Measurements from ENCODE around the gene GPX2. TPM values are rescaled to one million over a fixed set of nuclear protein-coding genes. Genes with fewer than 3 reads are reported as not detected.

GPX2 gene
- total and polyA plus RNA-seq, 10 of the 15 experiments (the other 5 are each of a cell fraction or from before 2014, with no cell fraction given): not detected

- in situ Hi-C loops (cut with MboI) (no loop called here), intact Hi-C loops (cut with micrococcal nuclease; ENCODE audit: unreplicated experiment) (no loop called here)
- POLR2A ChIA-PET: no interaction called here
- H3K36me3 ChIP-seq (ENCODE audit: control insufficient read depth in 2 of 2, insufficient read depth in 2 of 2, low read length in 1 of 2): no peaks in the 10 kb centered on the region
- DNase-seq (ENCODE audit: low read depth, low spot score) (no peak), FAIRE-seq (no peak), ATAC-seq (no peak)
- no peak overlapping the region for H3K4me3 ChIP-seq
- H3K9me3 ChIP-seq (replicated peaks; ENCODE audit: control insufficient read depth, insufficient read depth, low read length): no peaks in the 10 kb centered on the region
- no peaks in the 10 kb centered on the region for H3K4me1 ChIP-seq (ENCODE audit: control insufficient read depth, insufficient read depth, low read length)
- H2AFZ ChIP-seq (ENCODE audit: control insufficient read depth, low read depth, low read length): no peak overlapping the region
- BruUV-seq (replicated peaks): no TSS peak
- H3K9ac ChIP-seq (ENCODE audit: control insufficient read depth, insufficient read depth, low read length): no peak overlapping the region
- no peaks in the 10 kb centered on the region for H3K79me2 ChIP-seq (ENCODE audit: control insufficient read depth, insufficient read depth, low read length)
- no peaks in the 10 kb centered on the region; a peak in 1 of 4 replicates for H3K27me3 ChIP-seq (replicated peaks in 1 of 2; ENCODE audit: control insufficient read depth in 2 of 2, insufficient read depth in 2 of 2, low read length in 1 of 2)
- SMC1A ChIA-PET (ENCODE audit: uncharacterized antibody, unreplicated experiment): no interaction called here
- RAD21 ChIA-PET (ENCODE audit: unreplicated experiment): interaction anchor here (0.7 kb wide), 1 partner anchor 14 kb away, joined by 3 read pairs; no protein-coding TSS in a partner anchor
- H3K27ac ChIP-seq (ENCODE audit: control insufficient read depth, insufficient read depth): no peak overlapping the region
- H3K4me2 ChIP-seq (ENCODE audit: control insufficient read depth, insufficient read depth): no peak overlapping the region
- H4K20me1 ChIP-seq (ENCODE audit: control insufficient read depth, insufficient read depth): no peaks in the 10 kb centered on the region
- 53% methylated on average over 6 of the region's 6 CpGs for WGBS (ENCODE audit: insufficient coverage, insufficient replicate concordance, low lambda C conversion rate, missing lambda C conversion rate)
- TF ChIP-seq ZNF274 (IDR thresholded peaks at IDR 0.05; ENCODE audit: insufficient read depth, insufficient read length): no peak
- TF ChIP-seq GABPA (IDR thresholded peaks at IDR 0.05; ENCODE audit: low read depth): no peak
- CTCF ChIA-PET: interaction anchor here (0.8 to 1.6 kb wide), 2 partner anchors 14 to 78 kb away, joined by 3 to 6 read pairs; no protein-coding TSS in a partner anchor
Measured at GRCh38 chr14:64906022-64906421, 36.5 kb downstream of the GPX2 start.

GRCh38 chr14:64899958-64900357 lies 42.6 kb downstream of the GPX2 start:
- H2AFZ ChIP-seq (ENCODE audit: control insufficient read depth, low read depth, low read length): no peak overlapping the region
- SMC1A ChIA-PET (ENCODE audit: uncharacterized antibody, unreplicated experiment): interaction anchor here (1.2 to 1.9 kb wide), 4 partner anchors 8 to 228 kb away, joined by 3 to 6 read pairs (median 4); no protein-coding TSS in a partner anchor
- no peak for DNase-seq (ENCODE audit: low read depth, low spot score)
- no peaks in the 10 kb centered on the region for H3K79me2 ChIP-seq (ENCODE audit: control insufficient read depth, insufficient read depth, low read length)
- H3K4me3 ChIP-seq: no peak overlapping the region
- no peak for ATAC-seq
- H3K27ac ChIP-seq (ENCODE audit: control insufficient read depth, insufficient read depth): no peak overlapping the region
- no peak overlapping the region for H3K9ac ChIP-seq (ENCODE audit: control insufficient read depth, insufficient read depth, low read length)
- no peak for FAIRE-seq
- 0% methylated on average over 1 of the region's 1 CpG for WGBS (ENCODE audit: insufficient coverage, insufficient replicate concordance, low lambda C conversion rate, missing lambda C conversion rate)
- CTCF ChIA-PET: interaction anchor here (1.7 to 2.0 kb wide), 2 partner anchors 8 to 76 kb away, joined by 5 to 15 read pairs; no protein-coding TSS in a partner anchor
- RAD21 ChIA-PET (ENCODE audit: unreplicated experiment): interaction anchor here (0.6 kb wide), 1 partner anchor 10 kb away, joined by 3 read pairs; no protein-coding TSS in a partner anchor
- in situ Hi-C loops (cut with MboI): loop anchor here (25.0 kb wide), 1 partner anchor 538 kb away; no protein-coding TSS in a partner anchor
- TF ChIP-seq BCL11A (IDR thresholded peaks at IDR 0.05; ENCODE audit: low read depth, low read length) (no peak), NBN (IDR thresholded peaks at IDR 0.05) (no peak), CBFB (IDR thresholded peaks at IDR 0.05; ENCODE audit: low read depth) (no peak), RELA (IDR thresholded peaks at IDR 0.05; ENCODE audit: borderline replicate concordance, partially characterized antibody) (no peak), BRCA1 (IDR thresholded peaks at IDR 0.05; ENCODE audit: low read depth, low read length) (no peak)
- H3K4me2 ChIP-seq (ENCODE audit: control insufficient read depth, insufficient read depth): no peak overlapping the region
- no peaks in the 10 kb centered on the region for H3K9me3 ChIP-seq (replicated peaks; ENCODE audit: control insufficient read depth, insufficient read depth, low read length)
- H3K36me3 ChIP-seq (ENCODE audit: control insufficient read depth in 2 of 2, insufficient read depth in 2 of 2, low read length in 1 of 2): no peaks in the 10 kb centered on the region
- POLR2A ChIA-PET: no interaction called here
- intact Hi-C loops (cut with micrococcal nuclease; ENCODE audit: unreplicated experiment): no loop called here
- no peaks in the 10 kb centered on the region for H4K20me1 ChIP-seq (ENCODE audit: control insufficient read depth, insufficient read depth)
- no TSS peak for BruUV-seq (replicated peaks)
- H3K27me3 ChIP-seq (replicated peaks in 1 of 2; ENCODE audit: control insufficient read depth in 2 of 2, insufficient read depth in 2 of 2, low read length in 1 of 2): no peaks in the 10 kb centered on the region; a peak in 1 of 4 replicates
- H3K4me1 ChIP-seq (ENCODE audit: control insufficient read depth, insufficient read depth, low read length): no peaks in the 10 kb centered on the region

Data from GM12878 (cell line).